Measurements from ENCODE around the gene GLE1.
"Not testable (repeated sequence)": the region's sequence is repeated elsewhere in the genome, so short reads cannot be mapped to it uniquely, and the experiment has no call there.

GLE1 gene

GRCh38 chr9:128552744-128553440 is 48.4 kb downstream of the GLE1 start:
- peak; percentile 17 for DNase-seq

GRCh38 chr9:128553728-128554127 is 49.2 kb downstream of the GLE1 start:
- peak; percentile 24 to 43 for DNase-seq

GRCh38 chr9:128554155-128554862 is 49.8 kb downstream of the GLE1 start:
- no peak for DNase-seq

- DNase-seq, result no peak
Measured at GRCh38 chr9:128555180-128555721, 50.7 kb downstream of the GLE1 start.

- no peak for DNase-seq
Measured at GRCh38 chr9:128556276-128556675, 51.8 kb downstream of the GLE1 start.

GRCh38 chr9:128556926-128557634 is 52.6 kb downstream of the GLE1 start:
- no peak for DNase-seq

GRCh38 chr9:128558431-128559310 is 54.2 kb downstream of the GLE1 start:
- peak; percentile 27 to 35 for DNase-seq

- no peak for DNase-seq
Measured at GRCh38 chr9:128565578-128565977, 61.1 kb downstream of the GLE1 start.

GRCh38 chr9:128568470-128569078 is 64.1 kb downstream of the GLE1 start:
- DNase-seq, result no peak

- no peak for DNase-seq
Measured at GRCh38 chr9:128575469-128575868, 71.0 kb downstream of the GLE1 start.

GRCh38 chr9:128575916-128576315 is 71.4 kb downstream of the GLE1 start:
- no peak for DNase-seq

- DNase-seq, result no peak
Measured at GRCh38 chr9:128577206-128577605, 72.7 kb downstream of the GLE1 start.

GRCh38 chr9:128579194-128579593 is 74.7 kb downstream of the GLE1 start:
- DNase-seq, result no peak

- DNase-seq, result no peak
Measured at GRCh38 chr9:128580731-128581130, 76.2 kb downstream of the GLE1 start.

GRCh38 chr9:128585155-128585554 is 80.6 kb downstream of the GLE1 start:
- DNase-seq, result not testable (repeated sequence)

- DNase-seq, result not testable (repeated sequence)
Measured at GRCh38 chr9:128586934-128587333, 82.4 kb downstream of the GLE1 start.

GRCh38 chr9:128587453-128587852 is 82.9 kb downstream of the GLE1 start:
- no peak for DNase-seq

GRCh38 chr9:128588581-128589233 is 84.2 kb downstream of the GLE1 start:
- DNase-seq, result no peak

Measured in AML-193 (cell line).